ENCODE measurements around the gene NEURL2.

Gene NEURL2

DNA sequence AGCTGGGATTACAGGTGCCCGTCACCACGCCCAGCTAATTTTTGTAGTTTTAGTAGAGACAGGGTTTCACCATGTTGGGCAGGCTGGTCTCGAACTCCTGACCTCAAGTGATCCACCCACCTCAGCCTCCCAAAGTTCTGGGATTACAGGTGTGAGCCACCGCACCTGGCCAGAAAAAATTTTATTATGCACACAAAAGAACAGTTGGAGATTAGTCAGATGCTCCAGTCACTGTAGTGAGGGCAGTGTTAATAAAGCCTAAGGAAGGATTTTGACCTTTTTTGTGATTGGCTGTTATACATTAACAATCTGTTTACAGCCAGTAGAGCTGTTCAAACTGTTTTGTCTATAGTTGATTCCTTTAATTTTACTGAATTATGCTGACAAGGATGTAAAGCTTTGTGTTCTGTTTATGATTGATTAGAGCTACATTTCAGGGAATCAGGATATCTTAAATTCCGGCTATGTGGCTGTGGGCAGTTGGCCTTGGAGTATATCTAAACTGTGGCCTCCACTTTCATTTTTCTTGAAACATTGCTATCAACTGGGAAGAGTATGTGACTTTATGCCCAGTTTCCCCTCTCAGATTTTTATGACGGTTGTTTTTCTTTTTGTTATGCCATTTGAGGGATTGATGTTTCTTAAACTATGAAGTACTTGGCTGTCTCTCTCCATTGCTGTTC lies 23.7 kb downstream of the NEURL2 start:
- no peak for DNase-seq

DNA sequence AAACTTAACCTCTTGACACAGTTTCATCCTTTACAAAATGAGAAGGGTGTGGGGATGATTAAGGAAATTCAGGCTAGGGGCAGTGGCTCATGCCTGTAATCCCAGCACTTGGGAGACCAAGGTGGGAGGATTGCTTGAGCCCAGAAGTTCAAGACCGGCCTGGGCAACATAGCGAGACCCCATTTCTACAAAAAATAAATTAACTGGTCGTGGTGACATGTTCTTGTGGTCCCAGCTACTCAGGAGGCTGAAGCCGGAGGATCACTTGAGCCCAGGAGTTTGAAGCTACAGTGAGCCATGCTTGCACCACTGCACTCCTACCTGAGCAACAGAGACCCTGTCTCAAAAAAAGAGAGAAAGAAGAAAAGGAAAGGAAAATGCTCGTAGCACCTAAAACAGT lies 24.6 kb downstream of the NEURL2 start:
- no peak for DNase-seq

DNA sequence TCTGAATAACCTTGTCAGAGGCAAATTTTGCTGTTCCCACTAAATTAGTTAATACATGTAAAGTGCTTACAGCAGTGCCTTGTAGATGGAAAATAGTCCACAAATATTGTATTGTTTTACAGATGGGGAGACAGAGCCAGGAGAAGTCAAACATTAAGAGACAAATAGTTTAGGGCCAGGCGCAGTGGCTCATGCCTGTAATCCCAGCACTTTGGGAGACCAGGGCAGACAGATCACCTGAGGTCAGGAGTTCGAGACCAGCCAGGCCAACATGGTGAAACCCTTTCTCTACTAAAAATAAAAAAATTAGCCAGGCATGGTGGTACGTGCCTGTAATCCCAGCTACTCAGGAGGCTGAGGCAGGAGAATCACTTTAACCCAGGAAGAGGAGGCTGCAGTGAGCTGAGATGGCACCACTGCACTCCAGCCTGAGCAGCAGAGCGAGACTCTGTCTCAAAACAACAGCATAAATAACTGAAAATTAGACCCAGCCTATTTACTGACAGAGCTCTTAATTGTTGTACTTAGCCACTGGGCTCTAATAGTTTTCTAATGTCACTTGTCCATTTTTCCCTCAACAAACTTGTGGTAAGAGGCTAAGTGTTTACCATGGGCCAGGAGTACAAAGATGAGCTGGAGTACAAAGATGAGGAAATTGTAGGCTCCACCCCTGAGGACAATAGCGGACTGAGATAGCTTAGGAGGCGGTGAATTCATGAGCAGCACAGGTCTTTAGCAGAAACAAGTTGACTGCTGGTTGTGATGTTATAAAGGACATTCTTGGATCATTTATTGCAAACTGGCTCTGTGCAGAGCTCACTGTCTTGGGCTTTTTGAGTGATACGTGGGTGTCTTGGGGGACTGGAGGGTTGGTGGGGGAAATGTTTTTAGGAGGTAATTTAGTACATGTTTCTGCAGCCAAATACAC lies 27.2 kb downstream of the NEURL2 start:
- DNase-seq, result no peak

DNA sequence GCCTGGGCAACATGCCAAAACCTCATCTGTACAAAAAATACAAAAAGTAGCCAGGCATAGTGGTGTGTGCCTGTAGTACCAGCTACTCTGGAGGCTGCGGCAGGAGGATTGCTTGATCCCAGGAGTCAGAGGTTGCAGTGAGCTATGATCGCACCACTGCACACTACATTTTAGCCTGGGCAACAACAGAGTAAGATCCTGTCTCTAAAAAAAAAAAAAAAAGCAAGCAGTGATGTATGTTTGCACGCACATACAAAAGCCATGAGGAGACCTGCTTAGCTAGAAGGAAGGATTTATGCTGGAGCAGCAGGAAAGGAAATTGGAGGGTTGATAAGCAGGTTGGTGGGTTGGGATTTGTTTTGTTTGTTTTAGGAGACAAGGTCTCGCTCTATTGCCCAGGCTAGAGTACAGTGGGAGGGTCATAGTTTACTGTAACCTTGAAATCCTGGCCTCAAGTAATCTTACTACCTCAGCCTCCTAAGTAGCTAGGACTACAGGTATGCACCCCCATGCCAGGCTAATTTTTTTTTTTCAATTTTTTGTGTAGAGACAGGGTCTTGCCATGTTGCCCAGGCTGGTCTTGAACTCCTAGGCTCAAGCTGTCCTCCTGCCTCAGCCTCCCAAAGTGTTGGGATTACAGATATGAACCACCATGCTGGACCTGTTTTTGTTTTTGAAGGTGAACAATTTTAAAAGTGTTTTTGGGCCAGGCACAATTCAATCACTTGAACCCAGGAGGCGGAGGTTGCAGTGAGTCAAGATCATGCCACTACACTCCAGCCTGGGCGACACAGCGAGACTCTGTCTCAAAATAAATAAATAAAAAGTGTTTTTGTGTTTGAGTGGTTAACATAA lies 29.6 kb downstream of the NEURL2 start:
- no peak for DNase-seq

DNA sequence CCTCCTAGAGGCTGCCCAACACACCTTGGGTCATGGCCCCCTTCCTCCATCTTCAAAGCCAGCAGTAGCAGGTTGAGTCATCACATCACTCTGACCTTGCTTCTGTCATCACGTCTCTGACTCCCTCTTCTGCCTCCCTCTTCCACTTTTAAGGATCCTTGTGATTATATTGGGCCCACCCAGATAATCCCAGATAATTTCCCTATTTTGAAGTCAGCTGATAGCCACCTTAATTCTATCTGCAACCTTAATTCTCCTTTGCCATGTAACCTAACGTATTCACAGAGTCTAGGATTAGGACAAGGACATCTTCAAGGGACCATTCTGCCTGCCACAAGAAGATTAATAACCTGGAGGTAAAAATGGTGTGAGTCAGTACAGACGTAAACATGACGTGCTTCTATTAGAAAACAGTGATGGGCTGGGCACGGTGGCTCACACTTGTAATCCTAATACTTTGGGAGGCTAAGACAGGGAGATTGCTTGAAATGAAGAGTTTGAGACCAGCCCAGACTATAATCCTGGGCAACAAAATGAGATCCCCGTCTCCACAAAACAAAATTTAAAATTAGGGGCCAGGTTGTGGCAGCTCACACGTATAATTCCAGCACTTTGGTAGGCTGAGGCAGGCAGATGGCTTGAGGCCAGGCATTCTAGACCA lies 30.3 kb downstream of the NEURL2 start:
- no peak for DNase-seq

DNA sequence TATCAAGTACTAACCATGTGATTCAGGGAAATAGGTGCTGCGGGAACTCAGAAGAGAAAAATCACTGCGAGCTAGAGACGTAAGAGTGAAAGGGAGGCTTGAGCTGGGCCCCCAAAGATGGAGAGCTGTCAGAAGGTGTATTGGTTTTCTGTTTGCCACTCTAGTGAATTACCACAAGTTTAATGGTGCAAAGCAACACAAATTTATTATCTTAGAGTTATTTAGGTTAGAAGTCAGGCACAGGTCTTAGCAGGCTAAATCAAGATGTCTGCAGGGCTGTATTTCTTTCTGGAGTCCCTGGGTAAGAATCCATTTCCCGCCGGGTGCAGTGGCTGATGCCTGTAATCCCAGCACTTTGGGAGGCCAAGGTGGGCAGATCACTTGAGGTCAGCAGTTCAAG lies 31.1 kb downstream of the NEURL2 start:
- DNase-seq, result no peak

DNA sequence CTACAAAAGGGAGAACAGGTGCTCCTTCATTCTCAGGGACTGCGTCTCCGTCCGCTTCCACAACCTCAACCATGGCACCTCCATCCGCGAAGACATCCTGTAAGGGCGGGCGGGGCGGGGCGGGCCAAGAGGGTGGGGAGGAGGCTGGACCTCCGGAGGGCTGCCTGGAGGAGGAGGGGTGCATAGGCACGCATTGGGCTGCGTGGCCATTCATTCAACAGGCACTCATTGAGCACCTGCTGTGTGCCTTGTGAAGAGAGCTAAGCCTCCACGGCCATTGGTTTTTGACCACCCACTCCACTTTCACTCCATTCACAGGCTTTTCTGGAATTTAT lies 33.2 kb downstream of the NEURL2 start:
- no peak for DNase-seq

DNA sequence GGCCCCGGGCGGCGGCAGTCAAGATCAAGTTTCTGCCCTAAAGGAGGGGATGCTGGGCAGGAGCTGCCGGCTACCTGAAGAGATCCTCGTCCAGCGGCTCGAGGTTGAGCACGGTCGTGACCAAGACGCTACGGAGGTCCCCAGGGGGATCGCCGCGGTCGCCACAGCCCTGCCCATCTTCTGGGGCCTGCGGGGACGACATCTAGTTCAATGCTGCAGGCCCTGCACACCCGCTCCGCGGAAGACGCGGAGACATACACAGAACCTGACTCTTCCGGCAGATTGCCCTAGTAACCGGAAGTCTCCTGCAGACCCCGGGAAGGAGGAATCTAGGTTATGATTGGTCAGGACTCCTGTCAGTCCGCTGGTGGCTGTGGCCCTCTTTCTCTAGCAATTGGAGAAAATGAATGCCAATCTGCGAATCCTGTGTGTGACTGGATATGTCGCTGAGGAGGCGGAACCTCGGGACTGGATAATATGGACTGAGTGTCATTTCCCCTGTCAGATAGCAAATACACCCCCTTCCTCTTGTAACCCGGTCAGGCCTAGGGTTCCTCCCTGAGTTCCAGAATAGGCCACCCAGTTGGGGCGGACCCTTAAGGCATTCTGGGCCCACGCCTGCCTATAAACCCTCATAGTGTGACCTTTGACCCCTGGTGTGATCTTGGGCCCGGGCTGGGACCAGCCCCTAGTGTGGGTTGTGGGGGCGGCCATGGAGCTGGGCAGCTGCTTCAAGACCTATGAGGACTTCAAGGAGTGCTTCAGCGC lies 33.7 kb downstream of the NEURL2 start, which contains the start of the genes ACOT8 and ZSWIM3:
TSS of gene ACOT8 (minus strand) at position 279 of the 768 bp plus-strand sequence. CDS start at position 202, 77 bp downstream.
TSS of gene ZSWIM3 (plus strand) at position 501 of the 768 bp plus-strand sequence. CDS start at position 713, 212 bp downstream.
- peak; percentile 94 for DNase-seq

DNA sequence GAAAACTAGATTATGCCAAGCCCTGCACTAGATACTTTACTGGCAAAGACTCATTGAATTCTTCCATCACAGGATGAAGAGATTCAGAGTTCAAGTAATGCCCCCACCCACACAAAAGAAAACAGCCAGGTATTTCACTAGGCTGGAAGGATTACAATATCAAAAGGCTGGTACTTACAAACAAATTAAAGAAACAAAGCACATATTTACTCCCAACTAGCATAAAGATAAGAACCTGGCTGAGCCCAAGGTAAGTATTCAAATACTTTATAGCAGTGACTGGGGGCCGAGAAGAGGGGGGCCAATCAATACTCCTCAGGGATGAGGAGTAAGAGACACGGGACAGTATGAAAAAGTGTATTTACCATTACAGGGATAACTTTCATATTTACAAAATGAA lies 37.5 kb downstream of the NEURL2 start:
- no peak for DNase-seq

DNA sequence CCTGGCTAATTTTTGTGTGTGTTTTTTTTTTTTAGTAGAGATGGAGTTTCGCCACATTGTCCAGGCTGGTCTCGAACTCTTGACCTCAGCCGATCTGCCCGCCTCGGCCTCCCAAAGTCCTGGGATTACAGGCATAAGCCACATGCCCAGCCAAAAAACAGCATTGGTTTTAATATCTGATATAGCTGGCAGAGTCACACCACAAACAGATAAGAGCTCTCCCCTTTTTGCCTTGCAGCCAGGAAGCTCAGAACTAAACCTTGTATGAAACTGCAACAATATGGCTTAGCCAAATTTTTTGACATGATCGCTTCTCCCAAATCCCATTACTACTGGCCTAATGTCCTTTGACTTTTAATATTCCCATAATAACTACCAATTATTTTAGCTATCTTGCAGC lies 38.7 kb downstream of the NEURL2 start:
- no peak for DNase-seq

DNA sequence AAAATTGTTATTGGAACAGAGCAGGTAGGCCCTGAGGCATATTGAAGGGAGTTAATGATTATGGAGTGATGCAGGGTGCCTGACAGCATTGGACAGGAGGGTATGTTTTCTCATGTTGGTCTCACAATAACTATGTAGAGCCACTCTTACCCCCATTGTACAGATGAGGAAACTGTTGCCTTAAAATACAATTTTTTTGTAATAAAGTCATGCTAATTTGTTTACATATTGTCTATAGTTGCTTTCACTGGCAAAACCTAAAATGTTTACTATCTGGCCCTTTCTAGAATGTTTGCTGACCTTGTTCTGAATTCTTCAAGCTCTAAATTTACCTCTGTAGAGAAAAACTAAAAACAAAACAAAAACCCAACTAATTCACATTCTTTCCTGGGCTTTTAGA lies 39.5 kb downstream of the NEURL2 start:
- DNase-seq, result no peak

DNA sequence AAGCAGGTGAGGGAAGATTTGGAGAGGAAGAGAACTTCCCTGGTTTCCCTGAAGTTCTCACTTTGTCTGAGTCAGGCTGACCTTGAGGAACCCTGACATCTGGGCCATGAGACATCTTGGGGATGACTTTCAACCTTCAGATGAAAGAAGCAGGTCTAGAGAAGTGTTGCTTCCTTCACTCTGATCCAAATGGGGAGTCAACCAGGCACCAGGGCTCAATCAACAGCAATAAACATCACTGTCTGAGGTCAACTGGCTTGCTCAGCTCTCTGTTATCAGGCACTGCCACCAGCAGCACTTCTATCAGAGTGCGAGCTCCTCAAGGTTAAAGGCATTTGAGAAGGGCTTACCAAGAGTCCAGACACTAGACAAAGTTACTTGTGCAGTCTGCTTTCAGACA lies 40.1 kb downstream of the NEURL2 start:
- DNase-seq, result no peak

DNA sequence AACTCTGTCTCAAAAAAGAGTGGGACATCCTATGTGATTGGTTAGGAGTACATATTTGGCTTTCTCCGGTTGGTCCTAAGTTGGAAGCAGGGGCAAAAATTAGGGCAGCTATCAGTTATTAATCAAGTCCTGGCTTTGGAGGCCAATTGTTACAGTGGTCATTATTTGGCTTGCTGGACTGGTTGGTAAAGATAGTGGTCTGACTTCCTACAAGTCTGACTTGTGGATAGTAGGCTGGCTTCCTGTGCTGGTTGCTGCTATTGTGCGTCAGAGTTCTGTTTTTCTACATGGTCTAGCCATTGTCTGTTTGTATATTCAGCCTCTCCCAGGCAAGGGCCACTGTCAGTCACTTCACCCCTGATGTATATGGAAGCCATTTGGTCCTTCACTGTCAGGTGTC lies 40.8 kb downstream of the NEURL2 start:
- DNase-seq, result no peak

DNA sequence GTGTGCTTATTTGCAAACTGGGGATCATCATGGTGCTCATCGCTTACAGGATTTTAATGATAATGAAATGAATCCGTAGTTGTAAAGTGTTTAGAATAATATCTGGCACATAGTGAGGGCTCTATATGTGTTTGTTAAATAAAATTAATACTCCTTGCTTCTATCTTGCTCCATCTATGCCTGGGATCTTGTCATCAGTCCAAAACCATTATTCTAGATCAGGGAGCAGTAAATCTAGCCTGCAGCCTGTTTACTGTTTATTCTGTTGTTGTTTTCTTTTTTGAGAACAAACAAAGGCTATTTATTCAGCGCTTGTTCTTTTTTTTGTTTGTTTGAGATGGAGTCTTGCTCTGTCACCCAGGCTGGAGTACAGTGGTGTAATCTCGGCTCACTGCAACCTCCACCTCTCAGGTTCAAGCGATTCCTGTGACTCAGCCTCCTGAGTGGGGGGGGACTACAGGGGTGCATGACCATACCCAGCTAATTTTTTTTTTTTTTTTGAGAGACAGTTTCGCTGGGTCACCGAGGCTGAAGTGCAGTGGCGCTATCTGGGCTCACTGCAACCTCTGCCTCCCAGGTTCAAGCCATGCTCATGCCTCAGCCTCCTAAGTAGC lies 41.9 kb downstream of the NEURL2 start:
- DNase-seq, result no peak

DNA sequence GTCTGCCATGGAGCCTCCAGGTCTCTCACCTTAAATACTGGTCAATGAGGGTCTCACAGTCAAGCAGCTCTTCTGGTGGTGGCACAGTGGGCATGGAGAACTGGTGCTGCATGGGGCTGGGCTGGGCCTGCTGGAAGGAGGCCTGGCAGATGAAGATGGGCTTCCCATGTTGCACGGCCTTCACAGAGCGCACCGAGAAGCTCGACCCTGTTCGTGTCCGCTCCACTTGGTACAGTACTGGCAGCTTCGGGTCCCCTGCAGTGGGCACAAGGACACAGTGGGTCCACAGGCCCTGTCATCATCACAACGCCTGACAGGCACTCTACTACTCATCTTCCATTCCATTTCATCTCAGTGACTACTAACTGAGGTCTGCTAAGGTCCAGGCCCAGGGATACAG lies 42.6 kb downstream of the NEURL2 start:
- DNase-seq, result no peak

DNA sequence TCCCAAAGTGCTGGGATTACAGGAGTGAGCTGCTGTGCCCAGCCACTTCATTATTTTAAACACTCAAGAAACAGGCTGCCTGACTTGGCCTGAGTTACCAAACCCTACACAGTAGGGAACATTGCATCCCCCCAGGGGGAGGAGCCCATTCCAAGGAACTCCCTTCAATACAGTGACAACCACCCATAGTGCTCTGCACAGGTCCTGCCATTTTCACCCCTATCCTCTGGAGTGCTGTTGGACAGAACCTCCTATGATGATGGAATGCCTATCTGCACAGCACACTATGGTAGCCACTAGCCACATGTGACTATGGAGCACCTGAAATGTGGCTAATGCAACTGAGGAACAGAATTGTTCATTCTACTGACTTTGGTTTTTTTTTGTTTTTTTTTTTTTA lies 45.6 kb downstream of the NEURL2 start:
- no peak for DNase-seq

DNA sequence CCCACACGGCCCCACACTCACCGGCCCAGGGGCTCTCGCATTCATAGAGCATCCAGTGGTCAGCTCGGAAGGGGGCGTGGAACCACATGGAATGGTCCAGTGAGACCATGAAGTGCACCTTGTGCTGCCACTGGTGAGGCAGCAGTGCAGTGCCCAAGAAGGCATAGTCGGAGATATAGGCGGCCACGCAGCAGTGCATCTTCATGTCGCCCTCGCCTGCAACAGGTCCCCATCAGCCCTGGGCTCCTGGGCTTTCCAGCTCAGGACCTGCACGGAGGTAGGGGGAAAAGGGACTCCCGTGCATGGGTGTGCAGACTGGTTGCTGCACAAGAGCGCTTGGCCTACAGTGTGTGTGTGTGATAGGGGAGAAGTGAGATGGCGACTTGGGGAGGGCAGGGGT lies 47.5 kb downstream of the NEURL2 start:
- no peak for DNase-seq

DNA sequence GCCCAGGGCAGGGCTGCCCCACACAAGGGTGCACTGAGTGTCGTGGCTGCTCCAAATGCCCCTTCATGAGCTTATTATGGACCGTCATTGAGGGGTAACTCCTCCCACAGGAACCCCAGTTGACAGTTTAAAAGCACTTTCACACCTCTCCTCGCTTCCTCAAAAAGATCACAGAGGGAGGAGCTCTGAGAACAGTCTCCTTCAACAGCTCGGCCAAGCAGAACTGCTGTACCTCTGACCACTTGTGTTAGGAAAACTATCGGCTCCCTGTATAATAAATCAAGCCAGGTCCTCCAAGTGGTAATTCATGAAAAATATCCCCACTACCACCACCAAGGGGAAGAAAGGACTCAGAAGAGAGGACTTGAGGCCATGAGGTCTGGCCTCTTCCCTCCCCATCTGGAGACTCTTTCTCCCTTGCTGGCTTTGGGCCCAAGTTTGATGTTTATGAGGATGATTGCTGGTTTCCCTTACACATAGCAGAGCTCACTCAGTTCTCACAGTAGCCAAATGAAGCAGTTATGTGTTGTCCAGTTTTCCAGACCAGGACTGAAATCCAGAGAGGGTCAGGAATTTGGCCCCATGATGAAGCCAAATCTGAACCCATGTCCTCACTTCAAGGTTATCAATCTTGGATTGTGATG lies 48.7 kb downstream of the NEURL2 start:
- no peak for DNase-seq

DNA sequence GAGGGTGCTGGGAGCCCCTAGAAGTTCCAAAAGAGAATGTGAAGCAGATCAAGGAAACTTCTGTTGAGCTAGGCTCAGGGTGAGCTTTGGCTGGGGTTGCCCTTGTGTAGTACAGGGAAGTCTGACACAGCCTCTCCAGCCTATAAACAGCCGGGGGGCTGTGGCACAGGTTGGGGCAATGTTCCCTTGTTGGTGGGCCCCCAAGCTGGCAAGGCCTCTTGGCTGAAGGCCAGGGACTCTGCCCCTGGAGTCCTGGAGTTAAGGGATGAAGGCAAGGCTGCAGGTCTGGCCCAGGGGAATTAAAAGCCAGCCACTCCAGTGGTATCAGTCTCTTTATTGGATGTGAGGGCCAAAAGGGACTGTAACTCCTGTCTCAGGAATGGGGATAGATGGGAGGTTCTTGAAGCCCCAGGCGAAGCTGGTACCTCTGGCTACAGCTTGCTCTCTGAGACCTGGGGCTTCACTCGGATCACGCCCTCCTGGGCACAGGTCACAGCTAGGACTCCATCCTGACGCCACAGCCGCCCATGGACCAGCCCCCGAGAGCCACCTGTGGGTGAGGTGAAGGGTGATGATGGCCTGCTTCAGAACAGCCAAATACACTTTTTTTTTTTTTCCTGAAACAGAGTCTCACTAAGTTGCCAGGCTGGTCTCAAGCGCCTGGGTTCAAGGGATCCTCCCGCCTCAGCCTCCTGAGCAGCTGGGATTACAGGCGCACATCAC lies 49.4 kb downstream of the NEURL2 start:
- DNase-seq, result no peak

DNA sequence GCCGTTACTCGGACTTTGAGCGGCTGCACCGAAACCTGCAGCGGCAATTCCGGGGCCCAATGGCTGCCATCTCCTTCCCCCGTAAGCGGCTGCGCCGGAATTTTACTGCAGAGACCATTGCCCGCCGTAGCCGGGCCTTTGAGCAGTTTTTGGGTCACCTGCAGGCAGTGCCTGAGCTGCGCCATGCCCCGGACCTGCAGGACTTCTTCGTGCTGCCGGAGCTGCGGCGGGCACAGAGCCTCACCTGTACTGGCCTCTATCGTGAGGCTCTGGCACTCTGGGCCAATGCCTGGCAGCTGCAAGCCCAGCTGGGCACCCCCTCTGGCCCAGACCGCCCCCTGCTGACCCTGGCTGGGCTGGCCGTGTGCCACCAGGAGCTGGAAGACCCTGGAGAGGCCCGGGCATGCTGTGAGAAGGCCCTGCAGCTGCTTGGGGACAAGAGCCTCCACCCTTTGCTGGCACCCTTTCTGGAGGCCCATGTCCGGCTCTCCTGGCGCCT lies 50.3 kb downstream of the NEURL2 start:
- no peak for DNase-seq

Data from effector CD4-positive, alpha-beta T cell (primary cell).